Fibroblast of villous mesenchyme (primary cell): Measurements from ENCODE around the gene SLC1A5. TPM values are rescaled to one million over a fixed set of nuclear protein-coding genes. Genes with fewer than 3 reads are reported as not detected.
"Not testable (repeated sequence)": the region's sequence is repeated elsewhere in the genome, so short reads cannot be mapped to it uniquely, and the experiment has no call there.

Source experiments
- DNase-seq: peaks from one replicate; pipeline ENCODE4 v3.0.0-alpha.2; 2010; ENCODE audit warnings: low read depth
- H3K4me3 ChIP-seq: 2 replicates; pipeline ENCODE4 v1.5.1; 2011; ENCODE audit warnings: low read depth, mild to moderate bottlenecking, low read length
- CTCF ChIP-seq: IDR thresholded peaks from 2 replicates; pipeline ENCODE4 v1.5.1; 2012; ENCODE audit warnings: low read depth, mild to moderate bottlenecking, low read length; ENCODE audit not compliant: insufficient read depth
- total RNA-seq: library from RNA; depleted of rRNA; stranded (reverse); fragments of >200 nt; gene quantifications from 2 replicates; pipeline ENCODE4 v1.2.3, GENCODE V29; 2012

The SLC1A5 gene
- total RNA-seq, 1 donor, result 196 TPM

GRCh38 chr19:46776927-46777911 lies 11.2 kb downstream of the SLC1A5 start:
- DNase-seq, result no peak
- H3K4me3 ChIP-seq, result no peak overlapping the region
- TF ChIP-seq CTCF, result no peak

- TF ChIP-seq CTCF, result no peak
- DNase-seq, result no peak
- no peak overlapping the region for H3K4me3 ChIP-seq
Measured at GRCh38 chr19:46775642-46776258, 12.6 kb downstream of the SLC1A5 start.

GRCh38 chr19:46773018-46773399 lies 15.4 kb downstream of the SLC1A5 start:
- no peak for DNase-seq
- H3K4me3 ChIP-seq, result no peak overlapping the region
- TF ChIP-seq CTCF, result no peak

- H3K4me3 ChIP-seq, result no peak overlapping the region
- TF ChIP-seq CTCF, result no peak
- DNase-seq, result no peak
Measured at GRCh38 chr19:46772170-46773017, 16.0 kb downstream of the SLC1A5 start.

GRCh38 chr19:46768746-46769145 lies 19.6 kb downstream of the SLC1A5 start:
- H3K4me3 ChIP-seq, DNase-seq: not testable (repeated sequence)

GRCh38 chr19:46766569-46767317 lies 21.7 kb downstream of the SLC1A5 start:
- TF ChIP-seq CTCF, result peak; percentile 71
- no peak overlapping the region for H3K4me3 ChIP-seq
- no peak for DNase-seq
